ENCODE results near the gene FSIP1.

Gene FSIP1

DNA sequence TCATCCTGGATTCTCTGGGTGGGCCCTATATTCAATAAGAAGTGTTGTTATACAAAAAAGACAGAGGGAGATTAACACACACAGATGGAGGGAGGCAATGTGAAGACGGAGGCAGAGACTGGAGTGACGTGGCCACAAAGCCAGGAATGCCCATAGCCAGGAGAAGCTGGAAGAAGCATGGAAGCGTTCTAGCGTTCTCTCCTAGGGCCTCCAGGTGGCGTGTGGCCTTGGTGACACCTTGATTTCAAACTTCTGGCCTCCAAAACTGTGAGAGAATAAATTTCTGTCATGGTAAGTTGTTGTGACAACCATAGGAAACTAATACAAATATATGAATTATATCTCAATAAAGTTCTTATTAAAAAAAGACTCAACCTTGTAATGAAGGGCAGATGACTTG, 180.5 kb downstream of the FSIP1 start:
- Histone ChIP-seq H3K27me3 (ENCODE audit: insufficient read depth, poor library complexity, severe bottlenecking) (no peaks in the 10 kb centered on the region), H3K4me1 (ENCODE audit: insufficient read depth, poor library complexity, severe bottlenecking) (no peaks in the 10 kb centered on the region), H3K36me3 (ENCODE audit: low read depth) (no peaks in the 10 kb centered on the region), H3K27ac (ENCODE audit: poor library complexity, severe bottlenecking) (no peak overlapping the region), H3K4me3 (ENCODE audit: severe bottlenecking) (no peak overlapping the region), H3K9me3 (ENCODE audit: severe bottlenecking) (no peaks in the 10 kb centered on the region)
- TF ChIP-seq, protein P1, sequence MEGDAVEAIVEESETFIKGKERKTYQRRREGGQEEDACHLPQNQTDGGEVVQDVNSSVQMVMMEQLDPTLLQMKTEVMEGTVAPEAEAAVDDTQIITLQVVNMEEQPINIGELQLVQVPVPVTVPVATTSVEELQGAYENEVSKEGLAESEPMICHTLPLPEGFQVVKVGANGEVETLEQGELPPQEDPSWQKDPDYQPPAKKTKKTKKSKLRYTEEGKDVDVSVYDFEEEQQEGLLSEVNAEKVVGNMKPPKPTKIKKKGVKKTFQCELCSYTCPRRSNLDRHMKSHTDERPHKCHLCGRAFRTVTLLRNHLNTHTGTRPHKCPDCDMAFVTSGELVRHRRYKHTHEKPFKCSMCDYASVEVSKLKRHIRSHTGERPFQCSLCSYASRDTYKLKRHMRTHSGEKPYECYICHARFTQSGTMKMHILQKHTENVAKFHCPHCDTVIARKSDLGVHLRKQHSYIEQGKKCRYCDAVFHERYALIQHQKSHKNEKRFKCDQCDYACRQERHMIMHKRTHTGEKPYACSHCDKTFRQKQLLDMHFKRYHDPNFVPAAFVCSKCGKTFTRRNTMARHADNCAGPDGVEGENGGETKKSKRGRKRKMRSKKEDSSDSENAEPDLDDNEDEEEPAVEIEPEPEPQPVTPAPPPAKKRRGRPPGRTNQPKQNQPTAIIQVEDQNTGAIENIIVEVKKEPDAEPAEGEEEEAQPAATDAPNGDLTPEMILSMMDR (IDR thresholded peaks at IDR 0.05; ENCODE audit: poor library complexity, severe bottlenecking): peak; percentile 46
- ATAC-seq (ENCODE audit: low read depth) (no peak), DNase-seq (ENCODE audit: low spot score) (no peak)

DNA sequence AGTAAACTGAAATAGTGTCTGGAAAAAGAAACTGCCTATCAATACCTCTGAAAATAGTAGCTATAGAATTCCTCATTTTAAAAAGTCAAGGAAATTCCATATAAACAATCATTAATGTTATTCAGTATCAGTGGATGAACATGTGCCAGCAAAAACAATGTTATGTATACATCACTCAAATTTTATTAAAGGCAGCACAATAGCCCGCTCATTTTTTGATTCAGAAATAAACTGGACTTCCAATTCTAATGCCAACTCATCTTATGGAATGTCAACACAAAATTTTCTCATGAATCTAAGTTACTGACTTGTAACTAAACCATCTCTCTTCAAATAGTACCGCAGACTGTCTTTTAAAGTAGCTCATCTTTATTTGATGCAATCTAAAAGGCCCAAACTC, 182.8 kb downstream of the FSIP1 start:
- peak overlapping the region; percentile 95 for H3K27ac ChIP-seq (ENCODE audit: poor library complexity, severe bottlenecking)
- H3K36me3 ChIP-seq (ENCODE audit: low read depth): peaks cover 21% of the 10 kb centered on the region
- DNase-seq (ENCODE audit: low spot score) (no peak), ATAC-seq (ENCODE audit: low read depth) (0 out of 3 replicates have a peak, but pooled peaks have one; percentile 0)
- H3K9me3 ChIP-seq (ENCODE audit: severe bottlenecking): no peaks in the 10 kb centered on the region
- no peaks in the 10 kb centered on the region for H3K27me3 ChIP-seq (ENCODE audit: insufficient read depth, poor library complexity, severe bottlenecking)
- H3K4me1 ChIP-seq (ENCODE audit: insufficient read depth, poor library complexity, severe bottlenecking): no peaks in the 10 kb centered on the region
- TF ChIP-seq, protein P1 (IDR thresholded peaks at IDR 0.05; ENCODE audit: poor library complexity, severe bottlenecking): no peak
- no peak overlapping the region for H3K4me3 ChIP-seq (ENCODE audit: severe bottlenecking)

DNA sequence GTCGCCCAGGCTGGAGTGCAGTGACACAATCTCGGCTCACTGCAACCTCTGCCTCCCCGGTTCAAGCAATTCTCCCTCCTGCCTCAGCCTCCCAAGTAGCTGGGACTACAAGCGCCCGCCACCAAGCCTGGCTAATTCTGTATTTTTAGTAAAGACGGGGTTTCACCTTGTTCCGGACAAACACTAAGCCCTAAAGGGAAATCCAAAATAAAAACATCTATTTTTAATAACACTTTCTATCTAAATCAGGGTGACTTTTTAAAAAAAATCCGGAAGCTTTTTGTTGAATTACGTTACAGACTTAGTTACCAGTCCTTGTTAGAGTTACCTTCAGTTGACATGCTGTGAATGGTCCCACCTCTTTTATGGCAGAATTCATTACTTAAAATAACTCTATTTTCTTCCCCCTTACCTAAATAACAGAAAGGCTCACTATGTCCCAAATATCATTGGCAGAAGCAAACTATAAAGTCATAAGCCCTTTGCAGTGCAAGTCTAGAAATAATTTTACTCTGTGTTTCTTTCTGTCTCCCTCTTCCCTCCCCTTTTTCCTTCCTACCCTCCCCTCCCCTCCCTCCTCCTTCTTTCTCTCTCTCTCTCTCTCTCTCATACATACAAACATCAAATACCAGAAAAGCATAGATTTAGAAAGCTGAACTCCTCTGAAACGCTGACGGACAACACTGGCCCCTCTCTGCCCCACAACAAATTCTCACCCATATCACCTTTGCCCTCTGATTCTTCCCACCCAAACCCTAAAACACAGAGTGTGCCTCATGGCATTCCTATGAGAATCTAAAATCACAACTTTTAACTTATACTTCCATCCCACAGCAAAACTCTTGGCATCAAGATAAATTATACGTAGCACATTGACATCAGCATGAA, 183.4 kb downstream of the FSIP1 start:
- Histone ChIP-seq H3K4me3 (ENCODE audit: severe bottlenecking) (no peak overlapping the region), H3K27me3 (ENCODE audit: insufficient read depth, poor library complexity, severe bottlenecking) (no peaks in the 10 kb centered on the region), H3K27ac (ENCODE audit: poor library complexity, severe bottlenecking) (peak overlapping the region; percentile 95), H3K36me3 (ENCODE audit: low read depth) (peaks cover 27% of the 10 kb centered on the region), H3K9me3 (ENCODE audit: severe bottlenecking) (no peaks in the 10 kb centered on the region), H3K4me1 (ENCODE audit: insufficient read depth, poor library complexity, severe bottlenecking) (no peaks in the 10 kb centered on the region)
- TF ChIP-seq, protein P1 (IDR thresholded peaks at IDR 0.05; ENCODE audit: poor library complexity, severe bottlenecking): no peak
- ATAC-seq (ENCODE audit: low read depth) (peak; percentile 2), DNase-seq (ENCODE audit: low spot score) (no peak)

DNA sequence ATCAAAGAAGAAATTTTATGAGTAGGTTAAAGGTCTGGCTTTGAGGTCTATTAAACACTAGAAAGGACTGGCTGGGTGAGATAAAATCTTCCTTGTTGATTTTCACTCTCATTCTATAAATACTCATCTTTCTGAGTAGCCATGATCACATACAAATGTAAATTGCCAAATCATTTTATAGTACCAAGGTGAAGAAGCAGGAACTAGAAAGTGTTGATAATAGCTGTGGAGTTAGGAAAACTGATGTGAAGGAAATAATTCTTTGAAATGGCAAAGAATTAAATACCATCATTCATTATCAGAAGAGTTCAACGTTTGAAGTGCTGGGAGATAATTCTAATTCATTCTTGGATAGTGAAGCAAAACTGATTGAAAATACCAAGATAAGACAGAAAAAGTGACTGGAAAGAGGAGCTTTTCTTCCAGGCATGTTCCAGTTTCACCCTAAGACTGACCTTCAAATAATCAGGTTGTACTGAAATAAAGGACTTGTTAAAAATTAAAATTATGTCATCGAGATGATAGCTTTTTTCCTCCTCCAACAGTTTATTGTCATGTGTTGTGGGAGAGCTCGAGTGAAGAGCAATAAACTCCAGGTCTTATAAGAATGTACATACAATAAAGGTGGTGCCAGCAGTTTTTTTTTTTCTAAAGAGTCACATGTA, 184.3 kb downstream of the FSIP1 start:
- Histone ChIP-seq H3K36me3 (ENCODE audit: low read depth) (peaks cover 36% of the 10 kb centered on the region), H3K9me3 (ENCODE audit: severe bottlenecking) (no peaks in the 10 kb centered on the region), H3K27me3 (ENCODE audit: insufficient read depth, poor library complexity, severe bottlenecking) (no peaks in the 10 kb centered on the region), H3K27ac (ENCODE audit: poor library complexity, severe bottlenecking) (peak overlapping the region; percentile 95), H3K4me3 (ENCODE audit: severe bottlenecking) (no peak overlapping the region), H3K4me1 (ENCODE audit: insufficient read depth, poor library complexity, severe bottlenecking) (no peaks in the 10 kb centered on the region)
- ATAC-seq (ENCODE audit: low read depth): peak; percentile 1
- no peak for DNase-seq (ENCODE audit: low spot score)
- TF ChIP-seq, protein P1 (IDR thresholded peaks at IDR 0.05; ENCODE audit: poor library complexity, severe bottlenecking): no peak

Data from RWPE2 (cell line).